Stimulated activated CD8-positive, alpha-beta memory T cell treated with anti-CD3 and anti-CD28 coated beads, Interleukin-12 subunit alpha, Interleukin-12 subunit beta, amount 100 ng/mL, for 24 hours (primary cell): ENCODE results near the gene OLIG1.

Source experiments
- DNase-seq: peaks from one replicate; pipeline ENCODE4 v3.0.0-alpha.2; 2020; ENCODE audit errors: extremely low read depth

Gene OLIG1

GRCh38 chr21:33099131-33099530, 29.2 kb downstream of the OLIG1 start:
- DNase-seq: no peak

GRCh38 chr21:33101300-33101911, 31.5 kb downstream of the OLIG1 start:
- no peak for DNase-seq

- DNase-seq: no peak
Observed at GRCh38 chr21:33105088-33105487, 35.1 kb downstream of the OLIG1 start.

DNA sequence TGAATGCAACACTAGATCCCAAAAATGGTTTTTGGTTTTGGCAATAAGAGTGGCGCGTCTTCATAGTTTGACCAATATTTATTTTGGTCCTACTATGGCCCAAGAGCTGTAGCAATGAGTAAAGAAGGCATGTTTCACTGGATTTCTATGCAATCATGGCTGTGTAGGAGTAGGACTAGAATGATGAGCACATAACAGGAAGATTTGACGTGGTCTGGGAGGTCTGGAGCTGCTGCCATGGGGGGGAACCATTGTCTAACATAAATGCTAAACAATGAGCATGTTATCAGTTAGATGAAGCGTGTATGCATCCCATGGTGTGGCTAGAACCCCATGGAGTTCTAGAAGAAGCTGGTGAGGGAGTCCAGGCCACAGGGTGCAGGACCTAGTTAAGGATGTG, 38.3 kb downstream of the OLIG1 start:
- DNase-seq: no peak

DNA sequence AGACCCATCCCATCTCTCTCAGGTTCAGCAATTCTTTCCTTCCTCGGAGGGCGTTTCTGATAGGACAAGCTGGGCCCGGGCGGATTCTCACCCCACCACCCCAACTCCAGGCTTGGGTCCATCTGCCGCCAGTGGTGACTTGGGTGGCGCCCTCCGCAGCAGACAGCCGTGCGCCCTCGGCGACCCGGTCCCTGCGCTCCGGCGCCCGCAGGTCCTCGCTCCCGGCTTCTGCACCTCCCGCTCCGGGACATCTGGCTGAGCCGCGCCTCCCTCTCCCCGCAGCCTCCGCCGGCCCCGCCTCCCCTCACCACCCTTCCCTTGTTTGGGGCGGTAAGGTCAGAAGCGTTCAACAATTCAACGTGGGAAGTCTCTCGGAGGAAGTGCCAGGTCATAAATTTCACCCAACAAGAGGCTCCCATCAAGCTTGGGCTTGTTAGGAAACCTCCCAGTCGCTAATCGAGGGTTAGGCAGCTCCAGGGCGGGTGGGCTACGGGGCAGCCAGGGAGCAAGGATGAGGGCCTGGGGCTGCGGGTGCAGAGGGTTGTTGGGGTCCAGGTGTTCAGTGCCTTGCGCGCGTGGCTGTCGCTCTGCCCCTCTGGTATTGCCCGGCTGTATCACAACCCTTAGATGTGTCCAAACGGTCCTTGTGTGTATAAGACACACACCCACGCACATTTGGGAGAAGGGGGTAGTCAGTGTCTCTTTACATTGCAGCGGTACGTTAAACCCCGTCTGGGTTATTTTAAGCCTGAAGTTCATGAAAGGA, 39.8 kb downstream of the OLIG1 start:
- DNase-seq: no peak

- no peak for DNase-seq
Observed at GRCh38 chr21:33110340-33110715, 40.4 kb downstream of the OLIG1 start.

DNA sequence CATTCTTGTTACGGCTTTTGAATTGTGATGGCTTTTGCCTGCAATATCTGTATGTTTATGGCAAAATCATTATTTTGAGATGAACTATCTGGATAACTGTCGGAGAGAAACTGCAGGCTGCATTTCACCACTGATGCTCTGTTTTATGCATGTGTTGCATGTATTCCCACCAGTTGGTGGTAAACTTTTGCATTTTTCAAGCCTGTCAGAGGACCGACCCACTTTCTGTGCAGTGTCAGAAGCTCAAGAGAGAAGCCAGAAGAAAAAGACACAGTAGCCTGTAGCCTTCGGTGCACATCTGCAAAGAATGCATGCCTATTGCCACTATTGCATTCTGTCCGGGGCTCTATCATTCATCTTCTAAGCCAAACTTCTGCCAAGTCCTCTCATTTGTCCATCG, 41.6 kb downstream of the OLIG1 start:
- DNase-seq: no peak

- DNase-seq: no peak
Observed at GRCh38 chr21:33112151-33112550, 42.2 kb downstream of the OLIG1 start.

DNA sequence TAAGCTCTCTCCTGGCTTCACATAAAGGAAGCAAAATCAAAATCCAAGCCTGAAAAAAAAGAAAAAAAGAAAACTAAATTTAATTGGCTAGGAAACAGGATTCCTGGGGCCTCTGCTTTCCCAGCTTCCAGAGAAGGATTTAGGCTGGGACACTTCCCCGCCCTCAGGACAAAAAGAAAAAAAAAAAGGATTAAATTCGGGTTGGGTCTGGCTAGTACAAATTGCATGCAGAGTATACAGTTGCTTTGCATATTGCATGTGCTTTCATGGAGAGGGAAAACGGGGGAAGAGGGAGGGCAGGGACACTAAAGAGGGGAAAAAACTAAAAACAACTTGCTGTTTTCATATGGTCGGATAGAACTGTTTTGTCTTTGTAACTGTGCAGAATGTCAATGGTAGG, 42.7 kb downstream of the OLIG1 start:
- DNase-seq: no peak

DNA sequence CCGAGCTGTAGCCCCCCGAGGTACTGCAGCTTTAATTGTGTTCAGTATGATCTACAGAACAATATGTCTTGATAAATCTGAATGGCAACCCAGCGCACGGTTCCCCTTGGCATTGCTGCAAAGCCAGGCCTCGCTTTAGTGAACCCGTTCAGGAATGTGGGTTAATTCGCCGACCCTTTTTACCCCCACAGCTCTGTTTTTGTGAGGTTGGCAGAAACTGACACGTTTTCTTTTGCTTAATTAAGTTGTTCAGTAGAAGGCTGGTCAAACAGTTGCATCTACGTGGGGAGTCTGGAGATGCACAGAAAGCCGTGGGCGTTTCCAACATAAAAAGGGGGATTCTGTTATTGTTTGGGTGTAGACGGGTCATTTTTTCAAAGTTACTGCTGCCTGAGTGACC, 43.2 kb downstream of the OLIG1 start:
- DNase-seq: no peak

- no peak for DNase-seq
Observed at GRCh38 chr21:33114276-33114675, 44.3 kb downstream of the OLIG1 start.

GRCh38 chr21:33115631-33116510, 45.9 kb downstream of the OLIG1 start:
- DNase-seq: no peak

- no peak for DNase-seq
Observed at GRCh38 chr21:33116676-33117075, 46.7 kb downstream of the OLIG1 start.

GRCh38 chr21:33117101-33117888, 47.4 kb downstream of the OLIG1 start:
- no peak for DNase-seq
